IPS-NIHi7 (cell line): ENCODE measurements around the gene C9.
"Not testable (repeated sequence)": the region's sequence is repeated elsewhere in the genome, so short reads cannot be mapped to it uniquely, and the experiment has no call there.

Experiments used
- DNase-seq: peaks from one replicate; pipeline ENCODE4 v3.0.0; 2012; ENCODE audit warnings: mixed read lengths; ENCODE audit errors: extremely low spot score

Gene C9

GRCh38 chr5:39373791-39374190 is 9.5 kb upstream of the C9 start:
- DNase-seq: no peak

DNA sequence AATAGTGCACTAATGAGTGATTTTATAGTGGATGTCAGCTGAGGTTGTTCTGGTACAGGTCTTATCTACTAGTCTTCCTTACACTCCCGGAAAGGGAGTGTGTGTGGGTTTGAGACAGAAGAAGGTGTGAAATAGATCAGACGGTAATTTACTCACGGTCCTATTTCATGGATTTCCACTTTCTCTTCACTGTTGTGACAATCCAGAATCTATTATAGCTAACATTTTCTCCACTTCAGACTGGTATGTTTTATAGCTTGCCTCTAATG is 7.0 kb upstream of the C9 start:
- DNase-seq: no peak

GRCh38 chr5:39370555-39371366 is 6.5 kb upstream of the C9 start:
- DNase-seq: no peak

DNA sequence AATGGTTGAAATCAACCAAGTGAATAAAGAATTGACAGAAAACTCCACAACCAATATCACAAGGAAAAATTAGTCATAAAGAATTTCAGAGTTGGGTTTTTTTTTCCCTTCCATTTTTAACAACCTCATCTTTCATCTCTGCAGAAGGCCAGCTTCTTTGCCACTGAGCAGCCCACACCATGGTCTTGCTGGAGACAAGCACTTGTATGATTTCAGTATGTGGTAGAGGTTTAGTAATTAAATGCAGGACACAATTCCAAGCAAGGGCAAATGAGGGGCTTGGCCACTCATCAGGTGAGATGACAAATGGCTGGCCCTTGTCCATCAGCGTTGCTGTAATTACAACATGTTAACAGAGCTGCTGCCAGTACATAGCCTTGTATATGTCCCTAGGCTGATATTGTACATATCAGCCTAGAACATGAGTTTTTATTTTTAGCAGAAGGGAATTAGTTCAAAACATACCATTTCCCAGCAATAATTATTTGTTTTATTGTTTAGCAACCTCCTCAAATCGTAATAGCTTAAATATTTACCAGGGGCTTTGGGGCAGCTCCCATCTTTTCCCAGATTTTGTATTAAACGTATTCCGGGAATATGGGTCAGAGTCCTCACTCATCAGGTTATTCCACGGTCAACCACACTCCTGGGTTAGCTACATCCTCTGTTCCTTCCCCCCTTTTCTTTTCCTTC is 5.0 kb upstream of the C9 start:
- DNase-seq: no peak

DNA sequence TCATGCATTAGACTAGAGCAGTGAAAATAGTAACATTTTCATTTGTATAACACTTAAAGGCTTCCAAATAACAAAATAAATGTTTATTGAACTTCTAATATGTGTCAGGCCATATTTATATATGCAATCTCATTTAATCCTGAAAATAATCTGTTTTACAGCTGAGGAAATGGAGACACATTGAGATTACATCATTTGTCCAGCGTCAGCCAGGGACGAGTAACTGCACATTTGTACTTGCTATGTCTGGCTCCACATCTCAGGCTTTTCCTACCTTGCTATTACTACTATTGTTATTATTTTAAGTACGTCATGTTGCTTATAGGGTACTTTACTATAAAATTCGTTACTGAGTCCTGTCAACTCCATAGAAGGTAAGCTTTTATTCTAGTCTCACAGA is 3.8 kb upstream of the C9 start:
- DNase-seq: no peak

DNA sequence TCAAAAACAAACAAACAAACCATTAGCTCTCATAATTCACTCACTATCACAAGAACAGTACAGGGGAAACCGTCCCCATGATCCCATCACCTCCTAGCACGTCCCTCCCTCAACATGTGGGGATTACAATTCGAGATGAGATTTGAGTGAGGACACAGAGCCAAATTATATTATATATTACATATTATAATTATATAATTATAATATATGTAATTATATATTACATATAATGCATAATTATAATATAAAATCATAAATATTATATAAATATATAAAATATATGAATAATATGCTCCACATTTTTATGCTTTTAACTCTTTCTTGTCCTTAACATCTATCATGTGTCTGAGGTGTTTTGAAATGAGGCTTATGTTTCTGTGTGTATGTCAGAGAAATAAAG is 3.4 kb upstream of the C9 start:
- DNase-seq: no peak

GRCh38 chr5:39363217-39363616 is 1.1 kb downstream of the C9 start:
- no peak for DNase-seq

DNA sequence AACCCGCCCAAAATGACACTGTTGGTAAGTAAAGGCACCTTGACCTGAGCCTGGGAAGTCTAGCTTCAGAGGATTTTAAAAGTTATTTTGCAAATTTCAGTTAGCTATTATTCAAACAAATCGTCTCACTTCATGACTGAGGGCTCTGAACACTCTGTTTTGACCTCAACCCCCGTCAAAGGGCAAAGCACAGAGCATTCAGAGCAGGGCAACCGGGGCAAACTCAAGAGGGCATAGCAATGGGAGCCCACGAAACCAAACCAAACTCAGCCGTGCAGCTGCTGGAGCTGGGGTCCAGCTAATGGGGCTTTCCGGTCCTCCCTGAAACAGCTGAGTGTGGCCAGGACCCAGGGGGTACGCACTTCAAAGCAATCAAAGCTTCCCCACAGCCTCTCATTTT is 1.6 kb downstream of the C9 start:
- no peak for DNase-seq

- no peak for DNase-seq
Observed at GRCh38 chr5:39361306-39361705, 3.0 kb downstream of the C9 start.

GRCh38 chr5:39360471-39361111 is 3.7 kb downstream of the C9 start:
- no peak for DNase-seq

DNA sequence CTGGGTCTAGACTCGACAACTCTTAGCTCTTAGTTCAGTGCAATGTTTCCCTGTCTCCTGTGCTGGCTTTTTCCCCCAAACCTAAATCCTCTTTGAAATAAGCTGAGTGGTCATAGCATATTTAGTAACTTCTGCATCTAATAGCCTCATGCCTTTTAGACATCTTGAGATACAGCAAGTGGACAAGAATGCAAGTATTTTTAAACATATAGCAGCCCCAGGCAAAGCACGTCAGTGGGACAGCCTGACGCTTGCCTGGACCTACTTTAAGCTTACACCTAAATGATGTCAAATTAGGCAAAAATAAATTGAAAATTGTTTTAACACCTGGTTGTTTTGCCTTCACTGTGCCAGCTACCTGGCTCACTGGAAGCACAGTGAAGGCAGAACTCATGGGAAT is 8.0 kb downstream of the C9 start:
- DNase-seq: no peak

DNA sequence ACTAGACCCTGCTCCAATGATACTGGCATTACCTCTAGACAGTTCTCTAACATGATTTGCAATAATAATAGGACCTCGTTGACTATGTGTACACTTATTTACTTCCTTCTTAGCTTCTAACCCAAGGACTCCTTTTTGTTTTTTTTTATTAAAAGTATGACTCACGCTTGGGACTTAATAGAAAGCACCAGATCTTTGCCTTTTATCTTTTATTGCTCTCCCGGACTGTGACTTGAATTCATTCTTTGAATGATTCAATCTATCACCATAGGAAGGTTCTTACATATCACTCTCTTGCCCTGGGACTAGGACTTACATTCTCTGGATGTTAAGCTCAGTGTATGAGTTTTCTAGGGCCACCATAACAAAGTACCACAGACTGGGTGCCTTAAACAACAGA is 9.0 kb downstream of the C9 start:
- no peak for DNase-seq

- DNase-seq: no peak
Observed at GRCh38 chr5:39353717-39354399, 10.4 kb downstream of the C9 start.

- no peak for DNase-seq
Observed at GRCh38 chr5:39352951-39353350, 11.3 kb downstream of the C9 start.

DNA sequence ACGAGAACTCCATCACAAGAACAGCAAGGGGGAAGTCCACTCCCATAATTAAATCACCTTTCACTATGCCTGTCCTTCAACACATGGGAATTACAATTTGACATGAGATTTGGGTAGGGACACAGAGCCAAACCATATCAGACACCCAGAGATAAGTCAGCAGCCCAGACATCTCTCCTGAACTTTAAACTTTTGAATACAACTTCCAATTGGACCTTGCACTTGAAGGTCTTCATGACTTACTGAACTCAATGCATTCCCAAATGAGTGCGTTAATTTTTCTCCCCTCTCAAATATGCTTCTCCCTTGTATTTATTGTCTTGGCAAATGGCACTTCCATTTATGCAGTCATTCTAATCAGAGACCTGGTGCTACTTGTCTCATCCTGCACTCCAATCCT is 12.1 kb downstream of the C9 start:
- no peak for DNase-seq

- no peak for DNase-seq
Observed at GRCh38 chr5:39349484-39349883, 14.8 kb downstream of the C9 start.

GRCh38 chr5:39342460-39342859 is 21.8 kb downstream of the C9 start:
- DNase-seq: peak; percentile 22

- no peak for DNase-seq
Observed at GRCh38 chr5:39341896-39342295, 22.4 kb downstream of the C9 start.

DNA sequence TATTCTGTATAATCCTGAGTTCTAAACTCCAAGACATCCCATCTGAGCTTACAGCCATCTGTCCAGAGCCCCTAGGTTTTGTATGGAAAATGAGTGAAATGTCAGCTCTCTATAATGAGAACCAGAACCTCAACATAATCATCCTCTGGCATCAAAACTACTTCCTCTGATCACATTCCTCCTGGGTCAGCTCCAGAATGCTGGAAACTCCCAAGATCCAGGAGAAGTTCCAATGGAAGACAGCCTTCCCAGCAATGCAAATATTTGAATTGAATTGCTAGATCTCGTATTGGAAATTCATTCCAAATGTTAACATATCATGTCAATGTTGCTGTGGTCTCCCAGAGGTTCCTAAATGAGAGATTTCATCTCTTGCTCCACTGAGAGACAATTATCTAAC is 23.8 kb downstream of the C9 start:
- DNase-seq: no peak

DNA sequence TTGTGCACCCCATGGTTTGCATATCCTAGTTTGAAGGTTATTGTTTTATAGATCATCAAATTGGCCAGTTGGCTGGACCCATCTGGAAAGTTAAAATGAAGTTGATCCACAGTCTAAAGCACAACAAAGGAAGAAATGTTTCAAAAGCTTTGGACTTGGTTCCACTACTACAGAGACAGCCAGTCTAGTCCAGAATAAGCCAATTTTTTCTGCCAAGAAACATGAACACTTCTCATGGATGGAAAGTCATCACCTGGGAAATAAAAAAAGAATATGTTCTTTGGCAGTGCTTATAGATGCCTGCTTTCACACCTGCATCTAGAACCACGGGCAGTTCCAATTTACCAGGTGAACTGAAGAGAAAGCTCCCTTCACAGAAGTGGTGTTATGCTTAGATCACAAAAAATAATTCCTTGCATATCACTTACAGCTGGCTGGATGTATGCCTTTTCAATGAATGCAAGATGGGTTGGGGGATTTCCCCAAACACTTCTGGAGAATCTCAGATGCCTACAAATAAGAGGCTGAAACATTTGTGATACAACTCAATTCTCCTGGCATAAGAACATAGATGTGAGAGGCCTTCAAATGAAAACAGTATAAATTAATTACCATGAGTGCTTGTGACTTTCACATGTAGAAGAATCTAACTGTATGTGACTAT is 26.9 kb downstream of the C9 start:
- DNase-seq: no peak

GRCh38 chr5:39334296-39334695 is 30.0 kb downstream of the C9 start:
- DNase-seq: not testable (repeated sequence)

DNA sequence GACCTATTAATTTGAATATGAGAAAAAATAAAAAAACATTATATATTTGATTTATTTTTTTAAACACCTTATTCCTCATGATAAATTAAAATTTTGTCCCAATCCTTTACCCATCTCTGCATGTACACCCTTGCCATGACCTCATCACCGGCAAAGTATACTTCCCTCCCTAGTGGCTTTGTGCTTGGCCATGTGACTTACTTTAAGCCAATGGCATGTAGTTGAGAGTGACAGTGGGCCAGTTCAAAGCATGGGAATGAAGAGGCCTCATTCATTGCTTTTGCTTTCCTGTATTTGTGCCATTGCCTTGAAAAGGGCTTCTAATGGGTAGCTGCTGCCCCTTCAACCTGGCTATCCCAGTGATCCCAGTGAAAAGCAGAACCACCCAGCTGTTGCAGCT is 31.2 kb downstream of the C9 start:
- no peak for DNase-seq
